WTC11 (cell line): ENCODE data around the gene TCOF1. TPM values are rescaled to one million over a fixed set of nuclear protein-coding genes. Genes with fewer than 3 reads are reported as not detected.

Source experiments
- ATAC-seq: fragments of 200-7000 bp; cut with Tn5 transposase; 2 replicates; pipeline ENCODE4 v1.10.0; 2021; ENCODE audit warnings: mild to moderate bottlenecking, moderate library complexity
- CTCF ChIA-PET: fragments of 300-600 bp; sonication (Branson Sonifier 250); formaldehyde crosslinking; loops from one replicate; lab custom pipeline; 2021; ENCODE audit warnings: antibody characterized with exemption; lab: Charles Lee
- POLR2A ChIA-PET: fragments of 350-600 bp; sonication (Branson Sonifier 250); formaldehyde crosslinking; loops from one replicate; lab custom pipeline; 2021; ENCODE audit warnings: antibody characterized with exemption; lab: Charles Lee
- DNase-seq: peaks from one replicate; pipeline ENCODE4 v3.0.0; 2021; ENCODE audit warnings: low spot score
- H3K27ac Mint-ChIP-seq: 2 replicates; pipeline ENCODE4 v1.8.0; 2021; ENCODE audit warnings: mixed read lengths
- H3K27me3 Mint-ChIP-seq: 2 replicates; pipeline ENCODE4 v1.8.0; 2021; ENCODE audit warnings: low read depth, mild to moderate bottlenecking, moderate library complexity, mixed read lengths
- H3K36me3 Mint-ChIP-seq: 2 replicates; pipeline ENCODE4 v1.8.0; 2021; ENCODE audit warnings: mixed read lengths
- H3K4me1 Mint-ChIP-seq: 2 replicates; pipeline ENCODE4 v1.8.0; 2022; ENCODE audit warnings: mixed read lengths
- H3K4me3 Mint-ChIP-seq: 2 replicates; pipeline ENCODE4 v1.8.0; 2021; ENCODE audit warnings: mild to moderate bottlenecking, moderate library complexity, mixed read lengths
- H3K9me3 Mint-ChIP-seq: 2 replicates; pipeline ENCODE4 v1.8.0; 2021; ENCODE audit warnings: mixed read lengths
- ATF2 ChIP-seq: sonication (generic); formaldehyde crosslinking; IDR thresholded peaks from 2 replicates; pipeline ENCODE4 v1.8.1; 2022; ENCODE audit warnings: low read depth, missing genetic modification reagents, borderline replicate concordance
- ATF6 ChIP-seq: sonication (generic); formaldehyde crosslinking; IDR thresholded peaks from 2 replicates; pipeline ENCODE4 v1.8.1; 2023; ENCODE audit warnings: mild to moderate bottlenecking, missing genetic modification reagents
- CBFB ChIP-seq: sonication (generic); formaldehyde crosslinking; IDR thresholded peaks from 2 replicates; pipeline ENCODE4 v1.8.1; 2022; ENCODE audit warnings: mild to moderate bottlenecking, low read depth, missing genetic modification reagents
- FOXP1 ChIP-seq: sonication (generic); formaldehyde crosslinking; IDR thresholded peaks from 2 replicates; pipeline ENCODE4 v1.8.0; 2022; ENCODE audit warnings: missing genetic modification reagents, mild to moderate bottlenecking, moderate library complexity, borderline replicate concordance
- GABPB1 ChIP-seq: sonication (generic); formaldehyde crosslinking; IDR thresholded peaks from 2 replicates; pipeline ENCODE4 v1.8.1; 2023; ENCODE audit warnings: mild to moderate bottlenecking, missing genetic modification reagents
- GRHL2 ChIP-seq: fragments of 250-450 bp; sonication (Bioruptor Pico); IDR thresholded peaks from 2 replicates; pipeline ENCODE4 v1.8.0; 2022; ENCODE audit warnings: mild to moderate bottlenecking, moderate library complexity; ENCODE audit not compliant: insufficient replicate concordance, severe bottlenecking
- HMGA2 ChIP-seq: fragments of 250-450 bp; sonication (Bioruptor Pico); IDR thresholded peaks from 2 replicates; pipeline ENCODE4 v1.4.0; 2021; ENCODE audit warnings: mild to moderate bottlenecking, moderate library complexity
- HMGXB4 ChIP-seq: sonication (generic); formaldehyde crosslinking; IDR thresholded peaks from 2 replicates; pipeline ENCODE4 v1.8.1; 2023; ENCODE audit warnings: mild to moderate bottlenecking, moderate library complexity, missing genetic modification reagents
- MAX ChIP-seq: sonication (generic); formaldehyde crosslinking; IDR thresholded peaks from 2 replicates; pipeline ENCODE4 v1.8.0; 2022; ENCODE audit warnings: mild to moderate bottlenecking, missing genetic modification reagents
- MXD4 ChIP-seq: fragments of 250-450 bp; sonication (Bioruptor Pico); IDR thresholded peaks from 2 replicates; pipeline ENCODE4 v1.8.0; 2021; ENCODE audit warnings: mild to moderate bottlenecking, moderate library complexity, borderline replicate concordance
- NR1H2 ChIP-seq: sonication (generic); formaldehyde crosslinking; IDR thresholded peaks from 2 replicates; pipeline ENCODE4 v1.9.0; 2021; ENCODE audit warnings: mild to moderate bottlenecking, moderate library complexity, missing genetic modification reagents
- PRDM15 ChIP-seq: sonication (generic); formaldehyde crosslinking; IDR thresholded peaks from 2 replicates; pipeline ENCODE4 v1.8.0; 2022; ENCODE audit warnings: missing genetic modification reagents
- SMAD3 ChIP-seq: sonication (generic); formaldehyde crosslinking; IDR thresholded peaks from 2 replicates; pipeline ENCODE4 v1.8.0; 2022; ENCODE audit warnings: missing genetic modification reagents, mild to moderate bottlenecking, borderline replicate concordance
- TEAD4 ChIP-seq: sonication (generic); formaldehyde crosslinking; IDR thresholded peaks from 2 replicates; pipeline ENCODE4 v1.8.0; 2022; ENCODE audit warnings: mild to moderate bottlenecking, missing genetic modification reagents
- ZNF396 ChIP-seq: fragments of 250-450 bp; sonication (Bioruptor Pico); IDR thresholded peaks from 2 replicates; pipeline ENCODE4 v1.8.0; 2021; ENCODE audit warnings: mild to moderate bottlenecking, moderate library complexity, borderline replicate concordance
- ZNF416 ChIP-seq: fragments of 250-450 bp; sonication (Bioruptor Pico); IDR thresholded peaks from 2 replicates; pipeline ENCODE4 v1.9.0; 2021; ENCODE audit warnings: mild to moderate bottlenecking, inconsistent platforms
- ZNF423 ChIP-seq: fragments of 250-450 bp; sonication (Bioruptor Pico); IDR thresholded peaks from 2 replicates; pipeline ENCODE4 v2.1.2; 2022; ENCODE audit warnings: mild to moderate bottlenecking, moderate library complexity
- ZNF532 ChIP-seq: fragments of 250-450 bp; sonication (Bioruptor Pico); IDR thresholded peaks from 2 replicates; pipeline ENCODE4 v1.9.0; 2021; ENCODE audit warnings: mild to moderate bottlenecking, borderline replicate concordance
- total RNA-seq: library from RNA; stranded (reverse); gene quantifications from 3 replicates; pipeline ENCODE4 v1.2.3, GENCODE V29; 2021

The TCOF1 gene
- total RNA-seq, 1 experiment from 2014 or later, result 174 TPM

GRCh38 chr5:150377964-150378694 lies 20.6 kb downstream of the TCOF1 start (continued):
- TF ChIP-seq ZNF532 (CRISPR knock-in tag), result no peak
- no peak for TF ChIP-seq ATF6 (CRISPR knock-in tag)
- TF ChIP-seq HMGXB4, result no peak
- no peak for TF ChIP-seq SMAD3 (CRISPR knock-in tag)
- no peak for TF ChIP-seq GRHL2 (CRISPR knock-in tag)
- TF ChIP-seq NR1H2 (CRISPR knock-in tag), result no peak
- no peak for TF ChIP-seq MXD4 (CRISPR knock-in tag)

- peaks cover 76% of the 10 kb centered on the region for H3K36me3 Mint-ChIP-seq
- H3K27ac Mint-ChIP-seq, result no peak overlapping the region
- H3K9me3 Mint-ChIP-seq, result no peaks in the 10 kb centered on the region
- no peak for DNase-seq
- POLR2A ChIA-PET, result no interaction called here
- H3K4me1 Mint-ChIP-seq, result no peaks in the 10 kb centered on the region
- no peak overlapping the region for H3K4me3 Mint-ChIP-seq
- CTCF ChIA-PET, result no interaction called here
- no peak for ATAC-seq
- H3K27me3 Mint-ChIP-seq, result no peaks in the 10 kb centered on the region
- TF ChIP-seq CBFB (CRISPR knock-in tag) (no peak), GABPB1 (CRISPR knock-in tag) (no peak), TEAD4 (no peak), HMGA2 (no peak), SMAD3 (CRISPR knock-in tag) (no peak), PRDM15 (CRISPR knock-in tag) (no peak), MAX (CRISPR knock-in tag) (no peak), ATF2 (CRISPR knock-in tag) (no peak), ZNF423 (no peak), ZNF416 (CRISPR knock-in tag) (no peak), FOXP1 (CRISPR knock-in tag) (no peak), ZNF396 (CRISPR knock-in tag) (no peak)
Observed at GRCh38 chr5:150384701-150385100, 27.2 kb downstream of the TCOF1 start.
